Parathyroid adenoma (tissue), 2 donors: ENCODE results near the gene NOSIP.

ENCODE experiments used
- H2AFZ ChIP-seq: fragments of 300-600 bp; sonication (generic); one replicate; pipeline ENCODE4 v1.7.0; 2017; ENCODE audit warnings: antibody characterized with exemption, mild to moderate bottlenecking
- H3K27ac ChIP-seq: fragments of 300-600 bp; sonication (generic); one replicate; pipeline ENCODE4 v1.7.0; 2017
- H3K27me3 ChIP-seq: fragments of 300-600 bp; sonication (generic); one replicate; pipeline ENCODE4 v1.7.0; 2017; ENCODE audit warnings: low read length; ENCODE audit not compliant: control insufficient read depth, insufficient read depth
- H3K36me3 ChIP-seq: fragments of 300-600 bp; sonication (generic); one replicate; pipeline ENCODE4 v1.7.0; 2017; ENCODE audit warnings: low read length; ENCODE audit not compliant: control insufficient read depth, insufficient read depth
- H3K4me1 ChIP-seq: fragments of 300-600 bp; sonication (generic); one replicate; pipeline ENCODE4 v1.7.0; 2017; ENCODE audit warnings: control low read depth
- H3K4me2 ChIP-seq: fragments of 300-600 bp; sonication (generic); one replicate; pipeline ENCODE4 v1.7.0; 2017; ENCODE audit warnings: low read length
- H3K4me3 ChIP-seq: fragments of 300-600 bp; sonication (generic); one replicate; pipeline ENCODE4 v1.7.0; 2017; ENCODE audit warnings: low read depth, low read length
- H3K79me2 ChIP-seq: fragments of 300-600 bp; sonication (generic); one replicate; pipeline ENCODE4 v1.7.0; 2017; ENCODE audit warnings: control low read depth
- H3K9ac ChIP-seq: fragments of 300-600 bp; sonication (generic); one replicate; pipeline ENCODE4 v1.7.0; 2017; ENCODE audit warnings: mild to moderate bottlenecking
- H3K9me3 ChIP-seq: fragments of 300-600 bp; sonication (generic); one replicate; pipeline ENCODE4 v1.7.0; 2017; ENCODE audit warnings: low read length; ENCODE audit not compliant: control insufficient read depth
- CTCF ChIP-seq: fragments of 300-600 bp; sonication (generic); IDR thresholded peaks from one replicate; pipeline ENCODE4 v1.7.0; 2017; ENCODE audit warnings: antibody characterized with exemption, mild to moderate bottlenecking
- donor health status: primary hyperparathyroidism.

Gene NOSIP

GRCh38 chr19:49536921-49537462, 43.4 kb downstream of the NOSIP start:
- no peak overlapping the region for H3K4me3 ChIP-seq
- no peak overlapping the region for H3K27ac ChIP-seq
- H2AFZ ChIP-seq: no peak overlapping the region
- no peaks in the 10 kb centered on the region for H3K36me3 ChIP-seq
- no peaks in the 10 kb centered on the region for H3K27me3 ChIP-seq
- no peak for TF ChIP-seq CTCF
- no peaks in the 10 kb centered on the region for H3K4me1 ChIP-seq
- H3K4me2 ChIP-seq: no peak overlapping the region
- H3K9ac ChIP-seq: no peak overlapping the region
- H3K9me3 ChIP-seq: no peaks in the 10 kb centered on the region
- no peaks in the 10 kb centered on the region for H3K79me2 ChIP-seq

GRCh38 chr19:49534632-49535385, 45.5 kb downstream of the NOSIP start:
- H3K4me3 ChIP-seq: no peak overlapping the region
- H3K4me1 ChIP-seq: no peaks in the 10 kb centered on the region
- no peak overlapping the region for H3K9ac ChIP-seq
- no peak overlapping the region for H2AFZ ChIP-seq
- no peaks in the 10 kb centered on the region for H3K9me3 ChIP-seq
- H3K4me2 ChIP-seq: no peak overlapping the region
- no peaks in the 10 kb centered on the region for H3K36me3 ChIP-seq
- no peak overlapping the region for H3K27ac ChIP-seq
- H3K79me2 ChIP-seq: no peaks in the 10 kb centered on the region
- no peaks in the 10 kb centered on the region for H3K27me3 ChIP-seq
- TF ChIP-seq CTCF: no peak

- Histone ChIP-seq H3K9me3 (no peaks in the 10 kb centered on the region), H3K4me3 (peak overlapping the region; percentile 31), H3K79me2 (no peaks in the 10 kb centered on the region), H3K27me3 (no peaks in the 10 kb centered on the region), H3K4me1 (no peaks in the 10 kb centered on the region), H3K27ac (no peak overlapping the region), H3K9ac (no peak overlapping the region), H2AFZ (peak overlapping the region; percentile 75), H3K4me2 (peak overlapping the region; percentile 37), H3K36me3 (no peaks in the 10 kb centered on the region)
- TF ChIP-seq CTCF: no peak
Measured at GRCh38 chr19:49533551-49534488, 46.5 kb downstream of the NOSIP start.

- Histone ChIP-seq H3K4me2 (no peak overlapping the region), H3K27ac (no peak overlapping the region), H3K4me1 (no peaks in the 10 kb centered on the region), H3K4me3 (no peak overlapping the region), H3K27me3 (no peaks in the 10 kb centered on the region), H2AFZ (no peak overlapping the region), H3K79me2 (no peaks in the 10 kb centered on the region), H3K36me3 (no peaks in the 10 kb centered on the region), H3K9me3 (no peaks in the 10 kb centered on the region), H3K9ac (no peak overlapping the region)
- no peak for TF ChIP-seq CTCF
Measured at GRCh38 chr19:49530708-49531107, 49.6 kb downstream of the NOSIP start.
